ENCODE measurements around the gene DGCR6L. TPM values are rescaled to one million over a fixed set of nuclear protein-coding genes. Genes with fewer than 3 reads are reported as not detected.
"Not testable (repeated sequence)": the region's sequence is repeated elsewhere in the genome, so short reads cannot be mapped to it uniquely, and the experiment has no call there.

Gene DGCR6L
- total RNA-seq, 4 donors from 2014 or later = 39.8 to 69.2 (median 60.4) TPM

DNA sequence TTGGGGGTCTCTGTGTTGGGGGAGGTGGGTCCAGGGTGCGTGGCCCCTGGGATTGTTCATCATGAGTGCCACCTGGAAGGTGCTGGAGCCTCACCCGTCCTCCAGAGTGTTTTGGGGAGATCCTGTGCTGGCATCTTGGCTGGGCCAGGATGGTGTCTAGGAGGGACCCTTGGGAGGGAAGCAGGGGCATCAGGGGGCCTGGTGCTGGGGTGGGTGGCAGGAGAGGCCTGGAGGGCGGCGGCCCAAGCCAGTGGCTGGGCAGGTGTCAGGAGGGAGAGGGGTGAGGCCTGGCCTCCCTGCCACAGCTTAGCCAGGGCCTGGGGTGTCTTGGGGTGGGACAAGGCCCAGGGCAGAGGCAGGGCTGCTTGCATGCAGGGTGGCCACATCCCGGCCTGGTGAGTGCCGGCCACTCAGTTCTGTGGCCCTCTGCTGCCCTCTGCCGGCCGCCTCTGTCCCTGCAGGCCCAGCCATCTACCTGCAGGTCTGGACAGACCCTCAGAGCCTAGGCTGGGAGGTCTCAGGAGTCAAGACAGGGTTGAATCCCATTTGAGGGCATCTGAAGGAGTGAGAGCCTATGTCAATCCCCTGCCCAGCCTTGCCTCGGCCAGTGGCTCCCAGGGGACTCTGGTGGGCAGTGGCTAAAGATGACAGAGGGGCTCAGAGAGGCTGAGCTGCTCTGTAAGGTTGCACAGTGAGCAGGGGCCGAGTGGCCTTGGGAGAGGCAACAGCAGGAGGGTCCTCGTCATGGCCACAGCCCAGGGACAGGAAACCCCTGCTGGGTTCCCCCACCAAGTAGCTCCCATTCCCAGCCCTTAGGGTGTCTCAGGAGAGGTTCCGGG is 34.2 kb downstream of the DGCR6L start:
- peak; percentile 84 for ATAC-seq
- TF ChIP-seq, protein P1, sequence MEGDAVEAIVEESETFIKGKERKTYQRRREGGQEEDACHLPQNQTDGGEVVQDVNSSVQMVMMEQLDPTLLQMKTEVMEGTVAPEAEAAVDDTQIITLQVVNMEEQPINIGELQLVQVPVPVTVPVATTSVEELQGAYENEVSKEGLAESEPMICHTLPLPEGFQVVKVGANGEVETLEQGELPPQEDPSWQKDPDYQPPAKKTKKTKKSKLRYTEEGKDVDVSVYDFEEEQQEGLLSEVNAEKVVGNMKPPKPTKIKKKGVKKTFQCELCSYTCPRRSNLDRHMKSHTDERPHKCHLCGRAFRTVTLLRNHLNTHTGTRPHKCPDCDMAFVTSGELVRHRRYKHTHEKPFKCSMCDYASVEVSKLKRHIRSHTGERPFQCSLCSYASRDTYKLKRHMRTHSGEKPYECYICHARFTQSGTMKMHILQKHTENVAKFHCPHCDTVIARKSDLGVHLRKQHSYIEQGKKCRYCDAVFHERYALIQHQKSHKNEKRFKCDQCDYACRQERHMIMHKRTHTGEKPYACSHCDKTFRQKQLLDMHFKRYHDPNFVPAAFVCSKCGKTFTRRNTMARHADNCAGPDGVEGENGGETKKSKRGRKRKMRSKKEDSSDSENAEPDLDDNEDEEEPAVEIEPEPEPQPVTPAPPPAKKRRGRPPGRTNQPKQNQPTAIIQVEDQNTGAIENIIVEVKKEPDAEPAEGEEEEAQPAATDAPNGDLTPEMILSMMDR (IDR thresholded peaks at IDR 0.05) = peak in 3 of 4 experiments; percentile 53 to 85 (median 81)
- not testable (repeated sequence) for H3K9me3 ChIP-seq, H3K36me3 ChIP-seq, H3K4me3 ChIP-seq, H3K4me1 ChIP-seq, H3K27ac ChIP-seq
- peaks cover 34% of the 10 kb centered on the region for H3K27me3 ChIP-seq
- WGBS, 2 donors (ENCODE audit: low coverage in 1 of 2) = 0% methylated on average over 2 of the region's 12 CpGs; no CpG with 5 or more reads in 1 of the 2 donors

DNA sequence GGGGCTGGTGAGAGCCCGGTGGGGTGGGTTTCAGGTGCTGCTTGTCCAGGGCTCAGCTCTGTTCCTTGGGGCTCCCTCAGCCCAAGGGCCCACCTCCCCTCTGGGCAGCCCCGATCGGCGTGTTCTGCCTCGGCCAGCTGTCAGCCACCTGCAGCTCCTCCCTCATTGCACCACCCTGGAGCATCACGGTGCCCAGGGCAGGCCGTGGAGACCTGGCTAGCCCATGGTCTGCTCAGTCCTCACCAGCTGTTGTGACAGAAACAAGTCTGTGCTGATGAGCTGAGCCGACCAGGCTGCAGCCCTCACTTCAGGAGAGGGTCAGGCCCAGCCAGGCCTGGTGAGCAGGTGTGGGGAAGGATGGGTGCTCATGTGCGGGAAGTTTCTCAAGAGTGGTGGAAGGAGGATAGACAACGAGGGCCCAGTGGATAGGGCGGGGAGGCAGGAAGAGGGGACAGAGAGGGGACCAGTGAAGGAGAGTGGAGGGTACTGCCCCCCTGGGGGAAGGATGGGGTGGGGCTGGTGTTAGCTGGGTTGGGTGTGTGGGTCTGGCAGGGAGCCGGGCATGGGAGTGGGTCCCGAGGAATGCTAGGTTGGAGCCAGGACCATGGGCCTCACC is 35.3 kb downstream of the DGCR6L start:
- 78% methylated on average over 4 of the region's 13 CpGs; no CpG with 5 or more reads in 1 of the 2 donors for WGBS, 2 donors (ENCODE audit: low coverage in 1 of 2)
- Histone ChIP-seq H3K9me3 (no peaks in the 10 kb centered on the region), H3K4me3 (no peak overlapping the region), H3K4me1 (no peaks in the 10 kb centered on the region), H3K27ac (no peak overlapping the region), H3K27me3 (peaks cover 23% of the 10 kb centered on the region), H3K36me3 (no peaks in the 10 kb centered on the region)
- TF ChIP-seq, protein P1 (IDR thresholded peaks at IDR 0.05) = no peak
- TF ChIP-seq EP300 (IDR thresholded peaks at IDR 0.05) = no peak
- TF ChIP-seq POLR2AphosphoS5 (IDR thresholded peaks at IDR 0.05) = no peak
- TF ChIP-seq POLR2A (IDR thresholded peaks at IDR 0.05) = no peak
- ATAC-seq = no peak

DNA sequence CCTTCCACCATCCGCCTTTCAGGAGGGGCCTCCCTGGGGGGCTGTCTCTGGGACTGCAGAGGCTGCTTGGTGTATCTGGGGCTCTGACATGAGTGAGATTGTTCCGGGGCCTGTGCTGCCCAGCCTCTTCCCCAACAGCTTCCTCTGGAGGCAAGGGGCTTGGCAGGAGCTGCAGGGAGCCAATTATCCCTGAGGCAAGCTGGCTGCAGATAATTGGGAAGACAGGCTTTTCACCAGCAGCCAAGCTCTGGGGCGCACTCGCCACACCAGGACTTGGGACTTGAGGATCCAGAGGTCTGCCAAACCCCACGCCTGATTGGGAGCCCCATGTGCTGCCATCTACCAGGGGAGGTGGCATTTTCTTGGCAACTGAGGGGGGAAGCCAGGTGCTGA is 36.2 kb downstream of the DGCR6L start:
- H3K27ac ChIP-seq = no peak overlapping the region
- no peak for TF ChIP-seq POLR2AphosphoS5 (IDR thresholded peaks at IDR 0.05)
- H3K4me3 ChIP-seq = no peak overlapping the region
- H3K4me1 ChIP-seq = no peaks in the 10 kb centered on the region
- peaks cover 15% of the 10 kb centered on the region for H3K27me3 ChIP-seq
- H3K36me3 ChIP-seq = no peaks in the 10 kb centered on the region
- no CpG with 5 or more reads among the region's 5 CpGs for WGBS, 2 donors (ENCODE audit: low coverage in 1 of 2)
- no peaks in the 10 kb centered on the region for H3K9me3 ChIP-seq
- ATAC-seq = no peak

DNA sequence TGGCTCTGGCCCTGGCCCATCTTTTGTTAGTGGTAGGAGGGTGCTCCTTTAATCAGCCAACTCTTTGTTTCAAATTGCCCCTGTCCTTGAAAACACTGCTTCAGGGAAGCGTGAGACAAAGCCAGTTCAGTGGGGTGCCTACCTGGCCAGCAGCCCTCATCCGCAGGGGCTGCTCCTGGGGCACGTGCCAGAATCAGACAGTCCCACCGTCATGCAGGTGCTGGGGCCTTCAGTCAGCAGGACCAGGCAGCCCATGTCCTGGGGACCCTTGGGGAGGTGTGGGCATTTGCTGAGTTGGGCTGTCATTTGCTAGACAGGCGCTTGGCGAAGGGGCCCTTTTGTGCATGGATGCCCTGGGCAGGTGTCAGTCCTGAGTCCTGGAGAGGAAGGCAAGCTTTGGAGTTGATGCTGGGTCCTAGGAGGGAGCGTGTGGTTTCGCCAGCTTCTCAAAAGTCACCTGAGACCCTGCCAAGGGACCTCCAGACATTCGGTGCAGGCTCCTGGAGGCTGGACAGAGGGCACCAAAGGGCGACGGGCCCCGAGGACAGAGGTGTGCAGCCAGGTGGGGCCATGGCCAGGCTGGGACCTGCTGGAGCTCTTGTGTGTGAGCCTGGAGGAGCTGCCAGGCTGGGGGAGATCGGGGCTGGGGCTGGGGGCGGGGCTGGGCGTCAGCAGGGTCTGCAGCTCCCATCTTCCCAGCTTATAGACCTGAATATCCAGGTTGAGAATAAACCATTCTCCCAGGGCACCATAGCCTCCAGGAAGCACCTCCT is 36.8 kb downstream of the DGCR6L start:
- ATAC-seq = no peak
- peaks cover 10% of the 10 kb centered on the region for H3K27me3 ChIP-seq
- TF ChIP-seq, protein P1 (IDR thresholded peaks at IDR 0.05) = no peak
- no peak for TF ChIP-seq EP300 (IDR thresholded peaks at IDR 0.05)
- no peak for TF ChIP-seq POLR2AphosphoS5 (IDR thresholded peaks at IDR 0.05)
- TF ChIP-seq POLR2A (IDR thresholded peaks at IDR 0.05) = no peak
- H3K4me3 ChIP-seq = no peak overlapping the region
- H3K9me3 ChIP-seq = no peaks in the 10 kb centered on the region
- no peaks in the 10 kb centered on the region for H3K36me3 ChIP-seq
- no peak overlapping the region for H3K27ac ChIP-seq
- 68% methylated on average over 2 of the region's 15 CpGs; no CpG with 5 or more reads in 1 of the 2 donors for WGBS, 2 donors (ENCODE audit: low coverage in 1 of 2)
- H3K4me1 ChIP-seq = no peaks in the 10 kb centered on the region

DNA sequence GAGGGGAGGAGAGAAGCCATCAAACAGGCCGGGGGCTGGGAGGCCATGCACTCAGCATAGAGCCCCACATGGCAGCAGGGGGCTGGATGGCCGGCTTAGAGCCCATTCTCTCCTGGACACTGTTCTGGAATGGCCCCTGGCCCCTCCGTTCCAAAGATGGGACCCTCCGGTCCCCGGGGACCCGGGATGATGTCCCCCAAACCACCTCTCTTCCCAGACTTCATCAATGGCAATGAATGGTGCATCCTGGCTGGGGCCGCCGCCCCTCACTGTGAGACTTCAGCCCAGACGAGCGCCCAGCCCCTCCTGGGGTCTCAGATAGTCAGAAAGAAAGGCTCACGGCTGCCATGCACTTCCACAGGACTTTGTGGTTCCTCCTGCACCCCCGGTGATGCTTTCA is 38.0 kb downstream of the DGCR6L start:
- H3K9me3 ChIP-seq = no peaks in the 10 kb centered on the region
- WGBS, 2 donors (ENCODE audit: low coverage in 1 of 2) = 17 to 60% methylated on average over 1 to 2 of the region's 12 CpGs
- H3K4me3 ChIP-seq = no peak overlapping the region
- H3K36me3 ChIP-seq = no peaks in the 10 kb centered on the region
- no peak for ATAC-seq
- no peak overlapping the region for H3K27ac ChIP-seq
- no peaks in the 10 kb centered on the region for H3K4me1 ChIP-seq
- peaks cover 10% of the 10 kb centered on the region for H3K27me3 ChIP-seq
- TF ChIP-seq, protein P1 (IDR thresholded peaks at IDR 0.05) = no peak
- TF ChIP-seq EP300 (IDR thresholded peaks at IDR 0.05) (no peak), POLR2AphosphoS5 (IDR thresholded peaks at IDR 0.05) (no peak), POLR2A (IDR thresholded peaks at IDR 0.05) (no peak)

DNA sequence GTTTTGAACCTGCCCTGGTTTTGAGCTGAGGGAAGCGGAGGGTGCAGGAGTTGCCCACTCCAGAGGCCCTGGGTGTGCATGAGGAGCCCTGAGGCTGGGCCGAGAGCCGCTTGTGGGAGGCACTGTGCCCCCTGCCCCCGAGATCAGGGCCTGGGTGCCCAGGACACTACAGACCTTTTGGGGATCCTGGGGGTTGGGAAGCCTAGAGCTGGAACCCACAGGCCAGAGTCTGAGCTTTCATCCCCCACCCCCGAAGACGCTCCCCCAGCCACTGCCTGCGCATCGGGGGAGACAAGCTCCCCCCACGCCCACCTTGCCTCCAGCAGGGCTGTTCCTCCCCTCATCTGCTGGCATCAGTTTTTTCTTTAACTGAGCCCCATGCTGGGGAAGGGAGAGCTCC is 38.4 kb downstream of the DGCR6L start:
- not testable (repeated sequence) for H3K4me3 ChIP-seq, H3K27me3 ChIP-seq, ATAC-seq, H3K27ac ChIP-seq, H3K36me3 ChIP-seq, H3K4me1 ChIP-seq, H3K9me3 ChIP-seq
- WGBS, 2 donors (ENCODE audit: low coverage in 1 of 2) = no CpG with 5 or more reads among the region's 9 CpGs
